GM12878 (cell line): ENCODE measurements around the gene SYN1. TPM values are rescaled to one million over a fixed set of nuclear protein-coding genes. Genes with fewer than 3 reads are reported as not detected.

Experiments
- ATAC-seq: fragments of 200-7000 bp; cut with Tn5 transposase; 3 replicates; pipeline ENCODE4 v1.9.1; 2020; ENCODE audit warnings: mild to moderate bottlenecking, moderate library complexity
- BruUV-seq: library from RNA; stranded (reverse); fragments of 400-500 nt; replicated peaks from 2 replicates; lab custom pipeline; 2021; lab: Mats Ljungman, UMichigan
- CTCF ChIA-PET: fragments of 300-600 bp; sonication (Branson Sonifier 250); formaldehyde crosslinking; extraction: SDS; loops from one replicate; lab custom pipeline; 2021; ENCODE audit warnings: inconsistent platforms; lab: Yijun Ruan, JAX
- POLR2A ChIA-PET: fragments of 350-600 bp; formaldehyde crosslinking; extraction: SDS; loops from one replicate; lab custom pipeline; 2021; ENCODE audit warnings: inconsistent platforms; lab: Charles Lee
- RAD21 ChIA-PET: fragments of 300-600 bp; sonication (Branson Sonifier 250); formaldehyde crosslinking; loops from one replicate; lab custom pipeline; 2023; ENCODE audit warnings: antibody characterized with exemption; ENCODE audit not compliant: unreplicated experiment; lab: Charles Lee
- SMC1A ChIA-PET: fragments of 300-600 bp; sonication (Branson Sonifier 250); formaldehyde crosslinking; loops from one replicate; lab custom pipeline; 2023; ENCODE audit not compliant: unreplicated experiment, uncharacterized antibody; lab: Charles Lee
- DNase-seq: peaks from one replicate; pipeline ENCODE4 v3.0.0-alpha.2; 2011; ENCODE audit warnings: low read depth, low spot score
- FAIRE-seq: peaks from 3 replicates; lab custom pipeline; 2011; peaks lifted over from hg19 to GRCh38; lab: Jason Lieb, UNC
- H2AFZ ChIP-seq: 2 replicates; pipeline ENCODE4 v1.6.0; 2011; ENCODE audit warnings: low read depth, low read length, control low read depth; ENCODE audit not compliant: control insufficient read depth
- H3K27ac ChIP-seq: 2 replicates; pipeline ENCODE4 v1.5.1; 2011; ENCODE audit warnings: control low read depth; ENCODE audit not compliant: control insufficient read depth, insufficient read depth
- H3K27me3 ChIP-seq, 2 experiments: replicated peaks in 1 of 2; 2 replicates each; pipeline versions ENCODE4 v1.6.0 to v1.6.1; 2011; ENCODE audit warnings: low read length in 1 of 2; ENCODE audit not compliant: control insufficient read depth in 2 of 2, insufficient read depth in 2 of 2
- H3K36me3 ChIP-seq, 2 experiments: 2 replicates each; pipeline ENCODE4 v1.5.1; 2011; ENCODE audit warnings: low read length in 1 of 2; ENCODE audit not compliant: control insufficient read depth in 2 of 2, insufficient read depth in 2 of 2
- H3K4me1 ChIP-seq: 2 replicates; pipeline ENCODE4 v1.6.1; 2011; ENCODE audit warnings: mild to moderate bottlenecking, low read length, moderate library complexity, mixed read lengths; ENCODE audit not compliant: control insufficient read depth, insufficient read depth
- H3K4me2 ChIP-seq: 2 replicates; pipeline ENCODE4 v1.6.0; 2011; ENCODE audit warnings: control low read depth; ENCODE audit not compliant: control insufficient read depth, insufficient read depth
- H3K4me3 ChIP-seq: fragments of 200-600 bp; sonication (generic); 2 replicates; pipeline ENCODE4 v1.5.1; 2016
- H3K79me2 ChIP-seq: 2 replicates; pipeline ENCODE4 v1.6.0; 2011; ENCODE audit warnings: low read length; ENCODE audit not compliant: control insufficient read depth, insufficient read depth
- H3K9ac ChIP-seq: 2 replicates; pipeline ENCODE4 v1.8.0; 2011; ENCODE audit warnings: low read length, control low read depth, mixed read lengths; ENCODE audit not compliant: control insufficient read depth, insufficient read depth
- H3K9me3 ChIP-seq: replicated peaks from 3 replicates; pipeline ENCODE4 v1.5.1; 2011; ENCODE audit warnings: mild to moderate bottlenecking, low read length; ENCODE audit not compliant: control insufficient read depth, insufficient read depth
- H4K20me1 ChIP-seq: 2 replicates; pipeline ENCODE4 v1.6.0; 2011; ENCODE audit not compliant: control insufficient read depth, insufficient read depth
- MTA2 ChIP-seq: fragments of 450-650 bp; IDR thresholded peaks from 2 replicates; pipeline ENCODE4 v1.6.1; 2016; ENCODE audit warnings: low read depth, mild to moderate bottlenecking, moderate library complexity
- POLR2A ChIP-seq: IDR thresholded peaks from 2 replicates; pipeline ENCODE4 v1.6.1; 2011; ENCODE audit warnings: low read depth, mild to moderate bottlenecking, low read length
- POLR2AphosphoS5 ChIP-seq: IDR thresholded peaks from 2 replicates; pipeline ENCODE4 v1.6.1; 2011; ENCODE audit warnings: mild to moderate bottlenecking, low read length, inconsistent platforms
- ZNF622 ChIP-seq: fragments of 450-650 bp; IDR thresholded peaks from 2 replicates; pipeline ENCODE4 v1.6.1; 2017; ENCODE audit warnings: mild to moderate bottlenecking, inconsistent platforms
- WGBS: methylation state at CpG from one replicate; pipeline ENCODE4 v1.1.6; 2016; ENCODE audit warnings: low lambda C conversion rate; ENCODE audit not compliant: insufficient replicate concordance, insufficient coverage; ENCODE audit errors: missing lambda C conversion rate; 5-methylcytosine and 5-hydroxymethylcytosine counted together
- in situ Hi-C: fragments of 300-500 bp; cut with MboI; formaldehyde crosslinking; loops from 9 replicates; pipeline ENCODE4 v1.14.3; 2018; ENCODE audit warnings: mixed read lengths
- intact Hi-C: fragments of 100-400 bp; cut with micrococcal nuclease; formaldehyde crosslinking; loops from one replicate; pipeline ENCODE4 v1.14.2; 2022; ENCODE audit not compliant: unreplicated experiment
- polyA plus RNA-seq, 11 experiments: library from polyadenylated mRNA; depleted of rRNA in 4 of 11; unstranded in 6 of 11; stranded (reverse) in 5 of 11; fragments of >200 nt; fragmentation: Nextera tagmentation in 4 of 11; fragmentation: Illumina TruSeq in 1 of 11; extraction: Ambion mirVana in 4 of 11; extraction: Trizol in 1 of 11; gene quantifications; 1 replicate in 1 of 11; 2 replicates in 10 of 11; pipeline versions ENCODE4 v1.2.1 to v1.2.3, GENCODE V29; 2011 to 2016; ENCODE audit warnings: inconsistent platforms in 2 of 11, missing spikeins in 2 of 11, low read depth in 1 of 11
- total RNA-seq, 4 experiments: library from RNA; depleted of rRNA in 3 of 4; stranded (reverse); fragments of >200 nt in 3 of 4; fragmentation: Illumina TruSeq in 1 of 4; extraction: Trizol in 1 of 4; gene quantifications; 2 replicates each; pipeline versions ENCODE4 v1.2.1 to v1.2.3, GENCODE V29; 2013 to 2021

The SYN1 gene
- total and polyA plus RNA-seq, 10 of the 15 experiments (the other 5 are each of a cell fraction or from before 2014, with no cell fraction given) = 0.09 to 0.57 (median 0.16) TPM; not detected in 3

DNA sequence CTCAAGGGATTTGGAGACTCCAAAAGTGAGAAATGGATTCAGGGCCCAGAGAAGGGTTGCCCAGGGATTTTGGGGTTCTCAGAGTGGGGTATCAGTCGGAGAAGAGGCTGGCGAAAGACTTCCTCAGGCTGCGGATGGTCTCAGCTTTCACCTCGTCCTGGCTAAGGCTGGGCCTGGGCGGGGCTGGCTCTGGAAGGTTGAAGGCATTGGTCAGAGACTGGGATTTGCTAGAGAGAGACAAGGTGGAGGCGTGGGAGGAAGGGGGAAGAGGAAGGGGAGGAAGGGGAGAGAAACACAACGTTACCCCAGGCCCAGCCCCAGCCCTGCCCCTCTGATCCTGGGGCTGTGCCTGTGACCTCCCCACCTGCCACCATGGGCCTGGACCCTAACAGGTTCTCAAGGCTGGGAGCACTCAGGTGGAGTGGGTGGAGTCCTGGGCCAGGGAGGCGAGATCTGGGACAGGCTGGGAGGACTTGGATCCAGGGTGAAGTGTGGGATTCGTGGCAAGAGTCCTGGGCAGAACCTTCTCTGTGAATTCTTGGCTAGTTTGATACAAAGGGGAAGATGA, 46.8 kb downstream of the SYN1 start:
- TF ChIP-seq MTA2 (no peak), POLR2A (peak; percentile 56), POLR2AphosphoS5 (peak; percentile 14; the same call in 1 of the 2 replicates)
- H3K4me1 ChIP-seq = no peaks in the 10 kb centered on the region
- no peak overlapping the region for H3K9ac ChIP-seq
- intact Hi-C loops (no loop called here), in situ Hi-C loops (no loop called here)
- H3K36me3 ChIP-seq = peaks cover 4 to 8% of the 10 kb centered on the region in 2 experiments
- CTCF ChIA-PET = no interaction called here
- no peak for DNase-seq
- H3K4me3 ChIP-seq = no peak overlapping the region
- H3K27me3 ChIP-seq = no peaks in the 10 kb centered on the region
- RAD21 ChIA-PET = no interaction called here
- H3K79me2 ChIP-seq = no peaks in the 10 kb centered on the region
- ATAC-seq = no peak; the same call in 2 of the 3 replicates
- POLR2A ChIA-PET = no interaction called here
- no peak for FAIRE-seq
- H3K27ac ChIP-seq = no peak overlapping the region
- H2AFZ ChIP-seq = no peak overlapping the region
- no peaks in the 10 kb centered on the region; the same call in 2 of the 3 replicates for H3K9me3 ChIP-seq
- SMC1A ChIA-PET = no interaction called here
- BruUV-seq = no TSS peak
- WGBS = 67% methylated on average over 8 of the region's 9 CpGs
- H4K20me1 ChIP-seq = no peaks in the 10 kb centered on the region
- H3K4me2 ChIP-seq = no peak overlapping the region

DNA sequence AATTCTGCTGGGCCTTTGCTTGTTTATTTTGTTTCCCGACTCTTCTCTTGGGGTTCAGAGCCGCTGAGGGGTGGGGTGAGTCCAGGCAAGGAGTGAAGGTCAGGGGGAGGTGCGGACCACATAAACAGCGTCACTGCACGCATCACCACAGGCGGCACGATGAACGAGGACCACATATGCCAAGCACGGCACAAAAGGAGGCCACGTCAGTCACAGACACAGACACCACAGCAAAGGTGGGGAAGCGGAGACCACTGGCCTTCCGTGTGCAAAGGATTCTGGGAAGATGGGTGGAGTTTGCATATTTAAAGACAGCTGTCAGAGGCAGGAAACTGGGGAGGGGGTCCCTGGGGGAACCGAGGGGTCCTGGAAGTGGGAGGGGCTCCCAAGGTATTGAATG, 47.8 kb downstream of the SYN1 start:
- Histone ChIP-seq H3K9me3 (no peaks in the 10 kb centered on the region; the same call in 2 of the 3 replicates), H3K79me2 (no peaks in the 10 kb centered on the region), H4K20me1 (no peaks in the 10 kb centered on the region), H3K27me3 (no peaks in the 10 kb centered on the region), H2AFZ (no peak overlapping the region), H3K4me1 (no peaks in the 10 kb centered on the region), H3K9ac (no peak overlapping the region), H3K36me3 (peaks cover 4 to 8% of the 10 kb centered on the region in 2 experiments), H3K27ac (no peak overlapping the region), H3K4me2 (no peak overlapping the region), H3K4me3 (no peak overlapping the region)
- DNase-seq (no peak), ATAC-seq (no peak), FAIRE-seq (no peak)
- POLR2A ChIA-PET = no interaction called here
- in situ Hi-C loops = no loop called here
- SMC1A ChIA-PET = no interaction called here
- TF ChIP-seq POLR2A (peak; percentile 39), ZNF622 (no peak)
- 74% methylated on average over 13 of the region's 13 CpGs for WGBS
- CTCF ChIA-PET = no interaction called here
- intact Hi-C loops = no loop called here
- RAD21 ChIA-PET = no interaction called here
- BruUV-seq = no TSS peak
